Epidermal melanocyte (primary cell): ENCODE data around the gene ELOVL1.
A peak's percentile ranks its signal among the peaks of the same experiment; 100 is the strongest.
"Not testable (repeated sequence)": the region's sequence is repeated elsewhere in the genome, so short reads cannot be mapped to it uniquely, and the experiment has no call there.

Experiments
- DNase-seq: peaks from one replicate; pipeline ENCODE4 v3.0.0; 2011; ENCODE audit warnings: low spot score; ENCODE audit not compliant: insufficient read length

ELOVL1 gene

DNA sequence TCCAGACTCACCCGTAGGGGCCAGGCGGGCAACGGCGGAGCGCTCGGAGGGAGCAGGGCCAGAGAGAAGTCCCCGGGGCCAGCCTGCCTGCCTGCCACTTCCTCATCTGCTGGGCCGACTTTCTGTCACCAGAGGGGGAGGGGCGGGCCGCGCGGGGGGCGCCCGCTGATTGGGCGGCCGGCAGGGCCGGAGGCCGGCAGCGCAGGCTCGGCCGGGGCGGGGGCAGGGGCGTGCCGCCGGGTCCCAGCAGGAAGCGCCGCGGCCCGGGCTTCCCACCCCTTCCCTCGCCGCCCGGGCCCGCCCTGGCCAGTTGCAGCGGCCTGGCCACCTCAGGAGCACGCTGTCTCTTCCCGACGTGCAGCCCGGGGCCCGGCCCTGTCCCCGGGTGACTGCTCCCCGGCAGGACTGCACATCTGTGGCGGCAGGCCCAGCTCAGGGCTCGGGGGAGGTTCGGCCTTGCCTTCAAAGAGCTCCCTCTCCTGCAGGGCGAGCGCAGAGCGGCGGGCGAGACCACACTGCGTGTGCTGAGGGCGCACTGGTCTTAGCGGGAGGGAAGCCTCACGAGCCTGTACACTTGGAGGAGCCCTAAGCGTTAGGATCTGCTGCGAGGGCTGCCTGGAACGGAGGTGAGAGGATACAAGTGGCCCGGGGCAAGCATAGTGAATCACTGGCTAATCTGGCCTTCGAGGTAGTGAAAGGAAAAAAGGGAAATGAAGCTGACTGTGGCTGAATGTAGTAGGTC lies at the start of gene ELOVL1:
Gene ELOVL1, minus strand, starts transcription at position 108 of the 742 bp plus-strand sequence. CDS start 2,402 bp downstream, outside the sequence.
- DNase-seq: peak; percentile 86

DNA sequence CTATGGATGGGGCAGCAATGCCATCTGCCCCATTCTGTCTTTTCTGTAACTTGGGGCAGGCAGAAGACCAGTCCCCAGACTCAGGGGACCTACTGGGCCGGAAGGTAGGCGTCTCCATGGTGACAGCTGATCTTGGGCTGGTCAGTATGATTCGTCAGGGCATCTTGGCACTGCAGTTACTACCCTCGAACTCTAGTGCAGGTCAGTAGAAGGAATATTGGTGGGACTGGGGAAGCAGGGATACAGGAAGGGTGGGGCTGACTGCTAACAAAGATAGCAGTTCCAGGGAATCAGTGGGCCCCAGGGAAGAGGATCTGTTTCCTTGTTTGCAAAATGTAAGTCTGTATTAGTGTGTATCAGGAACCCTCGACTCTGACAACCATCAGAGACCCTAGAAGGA lies 48.1 kb upstream of the ELOVL1 start:
- no peak for DNase-seq

DNA sequence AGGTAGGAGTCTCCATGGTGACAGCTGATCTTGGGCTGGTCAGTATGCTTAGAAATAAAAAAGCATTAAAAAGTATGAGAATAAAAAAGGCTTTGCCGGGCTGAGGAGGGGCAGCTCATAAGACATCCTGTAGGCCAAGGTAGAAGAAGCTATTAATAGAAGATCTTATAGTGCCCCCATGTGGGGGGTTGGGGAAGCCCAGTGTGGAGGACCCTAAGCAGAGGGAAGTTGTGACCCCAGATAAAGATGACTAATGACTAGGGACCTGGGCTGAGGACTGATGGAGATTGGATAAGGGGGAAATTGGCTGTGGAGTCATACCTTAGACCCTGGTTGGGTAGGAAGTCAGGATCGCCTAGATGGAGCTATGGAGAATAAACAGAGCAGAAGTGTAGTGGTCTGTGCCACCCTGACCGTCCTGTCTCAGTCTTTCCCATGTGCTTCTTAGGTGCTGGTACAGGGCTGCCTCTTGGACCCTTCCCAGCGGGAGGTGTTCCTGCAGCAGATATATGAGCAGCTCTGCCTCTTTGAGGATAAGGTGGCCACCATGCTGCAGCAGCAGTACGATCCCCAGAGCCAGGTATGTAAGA lies 46.9 kb upstream of the ELOVL1 start:
- DNase-seq: peak; percentile 33

DNA sequence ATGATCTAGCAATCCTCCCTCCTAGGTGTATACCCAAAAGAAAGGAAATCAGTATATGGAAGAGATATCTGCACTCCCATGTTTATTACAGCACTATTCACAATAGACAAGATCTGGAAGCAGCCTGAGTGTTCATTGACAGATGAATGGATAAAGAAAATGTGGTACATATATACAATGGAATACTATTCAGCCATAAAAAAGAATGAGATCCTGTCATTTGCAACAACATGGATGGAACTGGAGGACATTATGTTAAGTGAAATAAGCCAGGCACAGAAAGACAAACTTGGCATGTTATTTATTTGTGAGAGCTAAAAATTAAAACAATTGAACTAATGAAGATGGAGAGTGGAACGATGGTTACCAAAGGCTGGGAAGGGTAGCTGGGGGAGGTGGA lies 45.6 kb upstream of the ELOVL1 start:
- not testable (repeated sequence) for DNase-seq

DNA sequence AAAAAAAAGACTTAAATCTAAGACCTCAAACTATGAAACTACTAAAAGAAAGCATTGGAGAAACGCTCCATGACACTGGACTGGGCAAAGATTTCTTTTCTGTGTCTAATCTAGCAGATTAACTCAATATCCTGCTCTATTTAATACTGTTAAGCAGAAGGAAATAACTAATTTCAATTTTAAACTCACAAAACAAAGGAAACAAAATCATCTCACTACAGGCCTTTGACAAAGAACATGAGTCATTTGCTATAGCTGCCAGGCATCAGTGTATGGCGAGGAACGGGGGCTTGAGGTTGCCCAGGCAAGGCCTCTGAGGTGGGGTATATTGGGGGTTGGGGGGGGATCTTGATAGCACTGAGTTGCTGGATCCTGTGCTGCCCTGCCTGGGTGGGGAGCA lies 42.8 kb upstream of the ELOVL1 start:
- no peak for DNase-seq

DNA sequence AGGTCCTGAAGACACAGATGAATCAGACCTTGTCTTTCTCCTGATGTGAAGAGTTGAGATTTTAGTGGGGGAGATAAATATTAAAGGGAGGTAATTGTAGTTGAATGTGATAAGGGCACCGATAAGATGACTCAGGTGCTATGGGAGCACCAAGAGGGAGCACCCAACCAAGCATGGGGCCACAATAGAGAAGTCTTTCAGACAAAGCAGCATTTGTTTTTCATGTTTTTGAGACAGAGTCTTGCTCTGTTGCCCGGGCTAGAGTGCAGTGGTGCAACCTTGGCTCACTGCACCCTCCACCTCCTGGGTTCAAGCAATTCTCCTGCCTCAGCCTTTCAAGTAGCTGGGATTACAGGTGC lies 38.0 kb upstream of the ELOVL1 start:
- no peak for DNase-seq

DNA sequence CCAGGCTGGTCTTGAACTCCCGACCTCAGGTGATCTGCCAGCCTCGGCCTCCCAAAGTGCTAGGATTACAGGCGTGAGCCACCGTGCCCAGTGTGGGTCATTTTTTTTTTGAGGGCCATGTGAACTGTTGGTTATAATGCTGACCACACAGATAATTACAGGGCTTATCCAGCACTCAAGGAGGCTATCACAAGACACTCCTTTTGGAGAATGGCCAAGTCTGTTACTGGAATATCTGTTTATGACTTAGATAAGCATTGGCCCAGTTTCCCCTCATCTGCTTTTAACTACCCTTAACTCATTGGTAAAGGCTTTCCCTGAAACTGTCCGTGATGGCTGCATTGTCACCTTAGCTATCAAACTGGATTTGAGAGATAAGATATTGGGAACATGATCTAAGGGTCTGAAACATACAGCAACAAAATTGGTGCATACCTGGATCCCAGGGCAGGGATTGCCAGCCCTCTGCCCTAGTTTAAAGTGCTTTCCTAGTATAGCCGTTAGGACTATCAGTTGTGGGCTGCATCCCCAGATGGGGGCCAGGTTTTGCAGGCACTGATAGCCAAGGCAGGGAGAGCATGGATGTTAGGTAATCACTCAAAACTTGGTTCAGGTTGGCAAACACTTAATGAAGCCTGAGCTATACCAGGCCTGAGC lies 37.5 kb upstream of the ELOVL1 start:
- DNase-seq: no peak

DNA sequence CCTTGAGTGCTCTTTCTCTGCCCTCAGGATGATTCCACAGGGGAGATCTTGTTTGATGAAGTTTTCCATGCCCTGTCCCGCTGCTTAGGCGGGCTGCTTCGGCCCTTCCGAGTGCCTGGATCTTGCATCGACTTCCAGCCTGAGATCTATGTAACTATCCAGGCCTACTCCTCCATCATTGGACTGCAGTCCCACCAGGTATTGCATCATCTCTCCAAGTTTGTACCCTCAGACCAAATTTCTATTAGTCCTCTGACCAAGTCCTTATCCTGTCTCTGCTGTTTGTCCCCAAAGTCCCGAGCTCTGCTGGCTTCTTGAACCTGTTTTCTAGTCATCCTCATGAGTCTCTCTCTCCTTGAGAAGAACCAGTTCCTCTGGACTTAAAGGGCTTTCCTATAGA lies 36.5 kb upstream of the ELOVL1 start:
- no peak for DNase-seq

DNA sequence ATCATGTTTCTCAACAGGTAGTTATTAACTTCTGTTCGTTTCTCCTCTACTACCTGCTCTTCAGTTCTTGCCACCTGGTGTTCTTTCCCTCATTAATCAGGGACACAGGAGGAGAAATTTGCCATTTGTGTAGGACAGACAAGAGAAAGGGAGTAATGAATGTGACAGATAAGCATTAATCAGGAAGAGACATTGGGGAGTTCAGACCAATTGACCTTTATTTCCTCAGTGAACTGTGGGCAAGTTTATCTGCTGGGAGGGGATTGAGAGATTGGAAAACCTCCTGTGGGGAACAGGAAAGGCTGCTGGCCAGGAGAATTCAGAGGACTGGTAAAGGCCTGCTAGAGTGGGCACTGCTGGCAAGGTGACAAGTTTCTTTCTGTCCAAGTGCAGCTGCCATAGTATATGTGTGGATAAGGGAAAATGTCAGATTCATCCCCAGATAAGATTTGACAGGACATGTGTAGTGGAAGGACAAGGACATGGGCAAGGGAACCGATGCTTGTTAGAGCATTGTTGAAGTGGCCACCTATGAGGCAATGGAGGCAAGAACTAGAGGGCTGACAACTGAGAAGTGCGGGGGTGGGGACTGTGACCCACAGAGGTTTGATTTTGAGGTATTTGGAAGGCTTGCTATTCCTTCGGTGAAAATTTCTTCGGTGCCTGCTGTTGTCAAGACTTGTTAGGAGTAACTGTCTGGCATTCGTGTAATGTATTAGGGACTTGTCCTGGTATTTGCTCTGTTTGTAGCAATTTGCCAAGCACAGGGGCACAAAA lies 34.5 kb upstream of the ELOVL1 start:
- DNase-seq: no peak

DNA sequence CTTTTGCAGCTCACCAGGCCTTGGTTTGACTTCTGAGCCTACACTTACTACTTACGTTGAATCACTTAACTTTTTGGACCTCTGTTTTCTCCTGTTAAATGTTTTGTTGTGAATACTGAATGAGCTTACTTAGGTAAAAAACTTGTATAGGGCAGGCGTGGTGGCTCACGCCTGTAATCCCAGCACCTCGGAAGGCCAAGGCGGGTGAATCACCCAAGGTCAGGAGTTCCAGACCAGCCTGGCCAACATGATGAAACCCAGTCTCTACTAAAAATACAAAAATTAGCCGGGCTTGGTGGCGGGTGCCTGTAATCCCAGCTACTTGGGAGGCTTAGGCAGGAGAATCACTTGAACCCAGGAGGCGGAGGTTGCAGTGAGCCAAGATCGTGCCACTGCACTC lies 32.6 kb upstream of the ELOVL1 start:
- DNase-seq: not testable (repeated sequence)

DNA sequence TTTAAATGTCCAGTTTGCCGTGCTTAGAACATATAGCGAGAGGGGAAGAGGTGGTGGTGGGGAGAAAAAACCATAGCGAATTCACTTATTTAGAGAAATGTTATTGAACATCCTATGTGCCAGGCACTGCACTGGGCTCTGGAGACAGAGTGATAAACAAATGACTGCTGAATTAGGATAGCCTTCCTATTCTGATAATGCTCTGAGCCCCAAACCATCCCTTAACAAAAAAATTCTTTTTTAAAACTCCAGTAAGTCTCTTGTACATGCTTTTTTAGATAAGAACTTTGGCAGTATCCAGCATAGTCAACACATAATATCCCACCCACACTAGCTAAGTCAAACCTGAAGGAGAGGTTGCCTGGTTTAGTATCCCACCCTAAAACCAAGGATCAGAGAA lies 30.4 kb upstream of the ELOVL1 start:
- no peak for DNase-seq

DNA sequence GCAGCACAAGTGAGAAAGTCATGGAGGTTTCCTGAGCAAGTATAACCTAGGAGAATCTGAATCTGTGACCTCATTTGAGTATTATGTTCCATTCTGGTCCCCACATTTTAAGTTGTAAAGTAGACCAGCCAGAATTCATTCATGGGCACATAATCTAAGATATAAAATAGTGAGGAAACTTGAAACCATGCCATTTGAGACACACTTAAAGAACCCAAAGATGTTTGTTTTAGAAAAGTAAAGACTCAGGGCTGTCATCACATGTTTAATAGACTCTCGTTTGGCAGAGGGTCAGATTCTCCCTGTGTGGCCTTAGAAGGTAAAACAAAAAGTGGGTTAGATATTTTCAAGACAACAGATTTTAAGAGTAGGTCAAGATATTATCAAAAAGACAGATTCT lies 28.2 kb upstream of the ELOVL1 start:
- no peak for DNase-seq

DNA sequence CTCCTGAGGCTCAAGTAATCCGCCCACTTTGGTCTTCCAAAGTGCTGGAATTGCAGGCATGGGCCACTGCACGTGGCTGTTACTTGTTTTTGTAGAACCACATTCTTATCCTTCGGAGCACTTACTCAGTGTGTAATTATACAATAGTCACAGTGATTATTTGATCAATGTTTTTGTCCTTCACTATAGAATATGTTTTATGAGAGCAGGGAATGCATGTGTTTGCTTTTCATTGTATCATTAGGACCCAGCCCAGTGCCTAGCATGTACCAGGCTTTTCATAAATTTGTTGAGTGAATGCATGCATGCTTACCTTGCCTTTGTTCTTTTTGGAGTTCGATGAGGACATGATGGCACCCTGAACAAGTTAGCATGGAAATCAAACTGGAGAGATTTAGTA lies 27.7 kb upstream of the ELOVL1 start:
- DNase-seq: no peak

DNA sequence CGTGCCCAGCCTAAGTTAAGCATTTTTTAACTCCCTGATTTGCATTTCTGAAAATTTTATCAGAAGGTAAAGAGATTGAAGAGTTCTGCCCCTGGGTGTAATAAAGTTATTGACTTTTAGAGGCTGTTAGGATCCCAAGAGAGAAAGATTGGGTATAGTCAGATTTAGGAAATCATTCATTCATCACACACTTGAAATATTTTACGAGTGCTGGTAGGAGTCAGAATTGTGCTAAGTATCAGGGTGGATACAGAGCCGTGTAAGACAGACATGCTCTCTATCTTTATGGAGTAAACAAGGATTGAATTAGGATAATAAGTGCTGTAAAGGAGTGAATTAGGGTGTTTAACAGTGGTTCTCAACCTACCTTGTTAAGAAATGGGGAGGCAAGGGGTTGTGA lies 24.9 kb upstream of the ELOVL1 start:
- no peak for DNase-seq

DNA sequence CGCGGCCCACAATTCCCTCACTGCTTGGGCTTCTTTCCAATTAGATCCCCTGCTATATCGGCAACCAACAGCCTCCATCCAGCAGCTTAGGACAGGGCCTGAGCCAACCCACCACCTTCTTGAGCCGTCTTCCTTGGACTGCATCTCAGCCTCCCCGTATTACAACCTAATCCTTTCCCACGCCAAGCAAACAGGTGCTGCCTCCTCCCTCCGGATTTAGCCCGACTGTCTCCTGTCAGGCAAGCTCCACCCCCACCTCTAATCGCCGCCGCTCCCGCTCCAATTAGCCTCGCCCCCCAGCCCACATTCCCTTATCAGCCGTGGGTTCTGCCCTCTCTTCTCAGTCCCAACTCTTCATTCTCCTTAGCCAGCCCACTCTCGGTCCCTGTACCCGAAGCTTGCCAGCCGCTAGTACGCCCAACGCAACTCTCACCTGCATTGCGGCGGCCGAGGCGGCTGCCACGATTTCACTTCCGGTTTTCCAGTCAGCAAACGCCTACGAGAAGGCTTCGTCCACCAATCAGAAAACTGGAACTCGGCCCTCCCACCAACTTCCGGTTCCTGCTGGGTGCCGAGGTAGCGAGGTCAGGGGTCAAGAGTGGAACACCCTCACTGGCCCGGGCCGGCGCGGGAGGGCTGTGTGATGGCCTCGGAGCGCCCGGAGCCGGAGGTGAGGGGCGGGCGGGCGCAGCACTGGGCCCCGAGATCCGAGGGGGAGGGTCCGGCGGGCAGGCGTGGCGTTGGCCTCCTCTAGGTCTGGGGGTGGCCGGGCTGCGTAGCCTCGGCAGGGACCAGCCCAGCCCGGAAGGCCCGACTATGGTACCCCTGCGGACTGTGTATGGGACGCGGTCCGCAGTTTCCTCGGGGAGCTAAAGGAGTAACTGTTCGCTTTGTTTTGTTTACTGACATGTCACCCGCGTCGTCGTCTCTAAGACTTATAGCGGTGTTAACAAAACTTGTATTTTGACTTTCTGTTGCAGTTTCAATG lies 21.8 kb upstream of the ELOVL1 start, which contains the start of the genes MED8 and SZT2:
Gene MED8, minus strand, starts transcription at position 475 of the 988 bp plus-strand sequence. Its CDS starts 36 bp downstream, at position 439.
Gene SZT2, plus strand, starts transcription at position 574 of the 988 bp plus-strand sequence. Its CDS starts 70 bp downstream, at position 644.
- DNase-seq: peak; percentile 96

DNA sequence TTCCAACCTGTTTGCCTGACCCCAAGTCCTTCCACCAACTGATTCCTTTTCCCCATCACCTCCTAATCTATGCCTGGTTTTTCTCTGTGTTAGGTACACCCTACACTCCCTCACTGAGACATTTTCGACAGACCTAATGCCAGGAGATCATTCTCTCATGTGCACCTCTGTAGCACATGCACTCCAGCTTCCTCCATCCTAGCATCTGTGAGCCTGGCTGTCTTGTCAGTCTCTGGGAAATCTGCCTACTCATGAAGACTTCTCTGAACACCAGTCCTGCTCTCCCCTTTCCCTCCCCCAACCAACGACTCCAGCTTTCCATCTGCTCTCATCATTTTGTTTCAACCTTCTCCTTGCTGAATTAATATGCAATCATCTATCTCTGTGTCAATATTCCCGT lies 20.8 kb upstream of the ELOVL1 start:
- no peak for DNase-seq

DNA sequence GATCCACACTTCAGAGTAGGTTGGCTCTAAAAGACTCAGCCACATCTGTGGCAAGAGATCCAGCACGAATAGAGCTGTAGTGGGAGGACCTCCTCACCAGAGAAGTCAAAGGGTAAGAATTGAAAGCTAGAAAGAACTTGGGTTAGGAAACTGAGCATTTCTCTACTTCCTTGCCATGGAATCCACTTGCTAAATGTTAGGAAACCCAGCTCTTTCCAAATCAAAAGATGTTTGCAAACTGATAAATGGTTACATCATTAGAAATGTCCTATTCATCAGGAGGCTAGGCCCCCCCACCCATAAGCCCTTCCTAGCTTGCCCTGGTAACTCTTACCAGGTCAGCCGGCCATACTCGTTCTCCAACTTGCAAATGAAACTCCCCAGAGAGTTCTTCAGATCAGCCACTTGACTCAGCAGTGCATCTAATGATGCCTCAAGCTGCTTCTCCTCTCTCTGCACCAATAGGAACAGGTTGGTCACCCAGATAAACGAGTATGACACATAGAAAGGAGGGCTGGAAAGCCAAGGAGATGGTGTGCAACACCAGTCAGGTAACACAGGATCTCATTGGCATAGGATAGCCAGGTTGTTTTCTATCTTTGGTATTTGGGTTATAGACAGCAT lies 20.3 kb upstream of the ELOVL1 start:
- DNase-seq: no peak

DNA sequence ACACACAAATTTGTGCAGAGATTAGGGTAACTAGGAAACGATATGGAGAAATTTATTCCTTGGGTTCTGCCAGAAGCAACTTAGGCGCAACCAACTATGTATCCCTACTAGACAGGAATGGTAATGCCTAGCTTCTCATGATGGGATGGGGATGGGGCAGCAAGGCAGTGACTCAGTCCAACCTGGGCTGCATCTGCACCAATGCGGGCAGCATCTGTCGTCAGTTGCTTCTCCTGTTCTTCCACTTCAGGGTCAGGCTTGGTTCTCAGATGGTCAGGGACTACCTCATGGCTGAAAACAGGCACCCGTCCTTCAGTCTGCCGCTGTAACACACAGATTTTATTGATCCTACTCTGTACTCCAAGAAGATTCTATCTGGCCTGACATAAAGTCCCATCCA lies 18.9 kb upstream of the ELOVL1 start:
- DNase-seq: no peak

DNA sequence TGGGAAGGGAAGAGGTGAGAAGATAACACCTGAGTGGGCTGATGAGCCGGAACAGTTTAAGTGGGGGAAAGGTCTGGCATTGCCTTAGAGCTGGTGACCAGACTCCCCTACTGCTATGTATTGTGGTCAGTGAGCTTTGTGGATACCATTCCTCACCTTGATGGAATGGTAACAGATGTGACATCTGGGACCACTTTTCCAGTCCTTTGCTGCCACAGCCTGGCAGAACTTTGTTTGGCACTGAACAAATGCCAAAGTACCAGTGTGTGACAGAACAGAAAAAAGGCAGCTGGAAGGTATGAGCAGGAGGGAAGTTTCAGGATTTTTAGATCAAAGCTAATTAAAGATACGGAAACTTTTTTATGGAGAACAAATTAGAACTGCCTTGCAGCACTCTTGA lies 15.6 kb upstream of the ELOVL1 start:
- no peak for DNase-seq
